B cell (primary cell): ENCODE results near the gene NR4A2. TPM values are rescaled to one million over a fixed set of nuclear protein-coding genes. Genes with fewer than 3 reads are reported as not detected.

Experiments used
- ATAC-seq: fragments of 200-7000 bp; cut with Tn5 transposase; one replicate; pipeline ENCODE4 v1.10.0; 2021; ENCODE audit warnings: low read depth, mild to moderate bottlenecking, moderate number of reproducible peaks, moderate library complexity
- CTCF ChIA-PET: fragments of 350-600 bp; sonication (Branson Sonifier 250); formaldehyde crosslinking; loops from one replicate; lab custom pipeline; 2021; ENCODE audit warnings: antibody characterized with exemption, inconsistent platforms; lab: Charles Lee
- POLR2A ChIA-PET: fragments of 350-600 bp; sonication (Branson Sonifier 250); formaldehyde crosslinking; loops from one replicate; lab custom pipeline; 2021; ENCODE audit warnings: antibody characterized with exemption; lab: Charles Lee
- DNase-seq: peaks from one replicate; pipeline ENCODE4 v3.0.0; 2013
- H2AFZ ChIP-seq: 2 replicates; pipeline ENCODE4 v1.6.1; 2012; ENCODE audit warnings: mild to moderate bottlenecking, low read depth, low read length; ENCODE audit not compliant: insufficient read depth, poor library complexity, severe bottlenecking
- H3K27ac ChIP-seq, 2 donors: 1 replicate in 1 of 2; 2 replicates in 1 of 2; pipeline ENCODE4 v1.5.1; 2012 to 2013; ENCODE audit warnings: low read length in 2 of 2, mild to moderate bottlenecking in 2 of 2, moderate library complexity in 1 of 2
- H3K27me3 ChIP-seq, 4 experiments: fragments of 200-600 bp in 1 of 4; sonication (generic) in 1 of 4; replicated peaks in 1 of 4; 1 replicate in 2 of 4; 2 replicates in 2 of 4; pipeline versions ENCODE4 v1.6.1 to v1.7.0; 2013 to 2016; ENCODE audit warnings: low read length in 3 of 4, mild to moderate bottlenecking in 2 of 4, mixed read lengths in 1 of 4, moderate library complexity in 1 of 4; ENCODE audit not compliant: insufficient read depth in 4 of 4, control insufficient read depth in 3 of 4; ENCODE audit errors: control extremely low read depth in 1 of 4
- H3K36me3 ChIP-seq, 2 experiments: replicated peaks in 1 of 2; 1 replicate in 1 of 2; 2 replicates in 1 of 2; pipeline versions ENCODE4 v1.6.1 to v1.7.1; 2013; ENCODE audit warnings: low read length in 1 of 2; ENCODE audit not compliant: insufficient read depth in 2 of 2, control insufficient read depth in 1 of 2; ENCODE audit errors: control extremely low read depth in 1 of 2, extremely low read depth in 1 of 2
- H3K4me1 ChIP-seq, 2 donors: fragments of 200-600 bp in 1 of 2; sonication (generic) in 1 of 2; 1 replicate in 1 of 2; 2 replicates in 1 of 2; pipeline versions ENCODE4 v1.5.1 to v1.6.1; 2013 to 2017; ENCODE audit warnings: low read length in 2 of 2; ENCODE audit not compliant: control insufficient read depth in 2 of 2, insufficient read depth in 2 of 2
- H3K4me2 ChIP-seq: replicated peaks from 2 replicates; pipeline ENCODE3; 2012; ENCODE audit warnings: mild to moderate bottlenecking, low read depth, low read length; ENCODE audit not compliant: poor library complexity, severe bottlenecking
- H3K4me3 ChIP-seq, 5 experiments: fragments of 200-600 bp in 1 of 5; sonication (generic) in 1 of 5; 1 replicate in 3 of 5; 2 replicates in 2 of 5; pipeline versions ENCODE4 v1.5.1 to v1.7.0; 2011 to 2016; ENCODE audit warnings: low read length in 4 of 5, mild to moderate bottlenecking in 4 of 5, low read depth in 2 of 5, control low read depth in 1 of 5, moderate library complexity in 1 of 5; ENCODE audit not compliant: insufficient read depth in 1 of 5; ENCODE audit errors: control extremely low read depth in 1 of 5, extremely low read depth in 1 of 5
- H3K79me2 ChIP-seq: fragments of 200-600 bp; sonication (generic); one replicate; pipeline ENCODE4 v1.6.0; 2016; ENCODE audit warnings: low read length; ENCODE audit not compliant: control insufficient read depth, insufficient read depth
- H3K9ac ChIP-seq: fragments of 200-600 bp; sonication (generic); 2 replicates; pipeline ENCODE4 v1.6.1; 2017; ENCODE audit warnings: mild to moderate bottlenecking, low read length, moderate library complexity
- H3K9me3 ChIP-seq, 3 donors: one replicate each; pipeline versions ENCODE4 v1.6.1 to v1.7.1; 2013; ENCODE audit warnings: low read length in 2 of 3; ENCODE audit not compliant: control insufficient read depth in 2 of 3, insufficient read depth in 1 of 3; ENCODE audit errors: control extremely low read depth in 1 of 3
- H4K20me1 ChIP-seq: 2 replicates; pipeline ENCODE4 v1.6.0; 2012; ENCODE audit warnings: mild to moderate bottlenecking, low read length; ENCODE audit not compliant: insufficient read depth, control insufficient read depth, poor library complexity, severe bottlenecking
- H3K27ac Mint-ChIP-seq: one replicate; pipeline ENCODE4 v1.8.0; 2021; ENCODE audit warnings: mixed read lengths
- H3K27me3 Mint-ChIP-seq: one replicate; pipeline ENCODE4 v1.8.0; 2021; ENCODE audit warnings: mixed read lengths
- H3K4me1 Mint-ChIP-seq: one replicate; pipeline ENCODE4 v1.8.0; 2021; ENCODE audit warnings: mixed read lengths
- H3K4me3 Mint-ChIP-seq: one replicate; pipeline ENCODE4 v1.8.0; 2021; ENCODE audit warnings: mixed read lengths
- H3K9me3 Mint-ChIP-seq: one replicate; pipeline ENCODE4 v1.8.0; 2022; ENCODE audit warnings: mixed read lengths; ENCODE audit not compliant: insufficient read depth
- EZH2 ChIP-seq: IDR thresholded peaks from 2 replicates; pipeline ENCODE4 v1.6.1; 2012; ENCODE audit warnings: borderline replicate concordance, low read depth, mild to moderate bottlenecking, moderate library complexity, low read length; ENCODE audit not compliant: insufficient read depth, poor library complexity, severe bottlenecking
- WGBS: methylation state at CpG from one replicate; pipeline ENCODE4 v1.1.5; 2013; ENCODE audit warnings: missing lambda C conversion rate; ENCODE audit not compliant: insufficient coverage; 5-methylcytosine and 5-hydroxymethylcytosine counted together
- intact Hi-C: fragments of 100-400 bp; cut with micrococcal nuclease; formaldehyde crosslinking; loops from one replicate; pipeline ENCODE4 v1.10.0; 2022
- polyA plus RNA-seq: library from polyadenylated mRNA; depleted of rRNA; stranded (reverse); fragments of >200 nt; gene quantifications from 2 replicates; pipeline ENCODE4 v1.2.3, GENCODE V29; 2012
- total RNA-seq, 2 donors: library from RNA; stranded (reverse); fragments of 120-200 nt in 1 of 2; gene quantifications; 1 replicate in 1 of 2; 2 replicates in 1 of 2; pipeline versions ENCODE4 v1.2.3 to v1.2.4, GENCODE V29; 2013 to 2022
- TF ChIP-seq, protein P1 (sequence below): fragments of 200-600 bp; IDR thresholded peaks from one replicate; pipeline ENCODE4 v1.8.0; 2022; ENCODE audit warnings: antibody characterized with exemption, mild to moderate bottlenecking

NR4A2 gene
- total and polyA plus RNA-seq, 2 donors (not counting 1 experiment from before 2014, with no cell fraction given) = 30.6 to 177 TPM

DNA sequence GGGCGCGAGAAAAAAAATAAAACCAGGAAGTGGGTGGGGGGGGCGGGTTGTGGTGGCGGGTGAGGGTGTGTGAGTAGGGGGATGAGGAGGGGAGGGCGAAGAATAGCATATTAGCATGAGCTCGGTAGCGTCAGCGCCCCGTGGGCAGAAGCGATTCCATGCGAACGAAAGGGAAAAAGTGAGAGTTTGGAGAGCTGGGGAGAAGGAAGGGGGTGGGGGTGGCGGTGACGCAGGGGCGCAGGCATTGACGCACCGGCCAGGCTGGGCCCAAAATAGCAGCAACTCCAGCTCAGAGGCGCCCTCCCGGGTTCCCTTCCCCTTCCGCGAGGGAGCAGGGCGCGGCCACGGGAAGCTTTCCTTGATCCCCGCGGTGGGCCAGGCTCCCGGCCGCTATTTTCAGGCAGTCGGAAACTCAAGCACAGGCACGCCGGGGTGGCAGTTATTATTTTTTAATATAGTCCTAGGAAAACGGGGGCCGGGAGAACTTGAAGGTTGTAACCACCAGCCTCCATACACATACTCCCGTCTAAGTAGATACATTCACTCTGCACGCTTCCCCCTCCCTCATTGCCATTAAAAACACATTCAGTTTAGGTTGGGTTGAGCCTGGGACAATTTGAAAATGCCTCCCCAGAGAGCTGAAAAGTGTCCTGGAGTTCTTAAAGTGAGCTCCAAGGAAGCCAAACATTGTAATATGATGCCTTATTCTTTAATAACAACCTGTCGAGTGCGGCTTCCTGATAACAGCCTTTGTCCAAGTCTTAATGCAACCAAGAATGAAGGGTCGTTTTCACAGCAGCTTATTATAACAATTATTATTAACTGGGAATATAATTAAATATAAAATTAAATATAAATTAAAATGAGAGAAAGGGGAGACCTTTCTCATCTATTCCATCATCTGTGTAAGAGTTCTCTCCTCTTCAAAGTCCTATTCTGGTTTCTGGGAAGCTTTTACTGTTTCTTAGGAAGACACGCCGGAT is 2.3 kb upstream of the NR4A2 start:
- under 1% methylated on average over 20 of the region's 40 CpGs for WGBS
- Histone ChIP-seq H3K27ac (peak overlapping the region; percentile 98 to 99), H3K36me3 (no peaks in the 10 kb centered on the region), H4K20me1 (peaks cover 24% of the 10 kb centered on the region), H3K79me2 (peaks cover 3% of the 10 kb centered on the region), H3K9me3 (peaks cover 0 to 5% (median 5%) of the 10 kb centered on the region in 3 donors), H3K4me3 (peak overlapping the region; percentile 57 to 99 (median 93)), H3K9ac (peak overlapping the region; percentile 93), H3K4me2 (peak overlapping the region; percentile 99), H3K4me1 (peaks cover 23 to 31% of the 10 kb centered on the region in 2 donors), H3K27me3 (peaks cover 2 to 24% (median 18%) of the 10 kb centered on the region in 4 experiments), H2AFZ (peak overlapping the region; percentile 34)
- CTCF ChIA-PET = interaction anchor here (0.8 to 4.9 kb wide), 27 partner anchors 9 to 721 kb away, joined by 3 to 64 read pairs (median 4); partner anchors contain the start of gene GPD2
- peak overlapping the region; percentile 99 for H3K27ac Mint-ChIP-seq
- peak; percentile 25 for ATAC-seq
- peaks cover 42% of the 10 kb centered on the region for H3K4me1 Mint-ChIP-seq
- peaks cover 3% of the 10 kb centered on the region for H3K9me3 Mint-ChIP-seq
- H3K4me3 Mint-ChIP-seq = peak overlapping the region; percentile 95
- intact Hi-C loops = loop anchor here (1.0 to 5.0 kb wide), 3 partner anchors 100 to 1133 kb away; no protein-coding TSS in a partner anchor
- TF ChIP-seq, protein P1, sequence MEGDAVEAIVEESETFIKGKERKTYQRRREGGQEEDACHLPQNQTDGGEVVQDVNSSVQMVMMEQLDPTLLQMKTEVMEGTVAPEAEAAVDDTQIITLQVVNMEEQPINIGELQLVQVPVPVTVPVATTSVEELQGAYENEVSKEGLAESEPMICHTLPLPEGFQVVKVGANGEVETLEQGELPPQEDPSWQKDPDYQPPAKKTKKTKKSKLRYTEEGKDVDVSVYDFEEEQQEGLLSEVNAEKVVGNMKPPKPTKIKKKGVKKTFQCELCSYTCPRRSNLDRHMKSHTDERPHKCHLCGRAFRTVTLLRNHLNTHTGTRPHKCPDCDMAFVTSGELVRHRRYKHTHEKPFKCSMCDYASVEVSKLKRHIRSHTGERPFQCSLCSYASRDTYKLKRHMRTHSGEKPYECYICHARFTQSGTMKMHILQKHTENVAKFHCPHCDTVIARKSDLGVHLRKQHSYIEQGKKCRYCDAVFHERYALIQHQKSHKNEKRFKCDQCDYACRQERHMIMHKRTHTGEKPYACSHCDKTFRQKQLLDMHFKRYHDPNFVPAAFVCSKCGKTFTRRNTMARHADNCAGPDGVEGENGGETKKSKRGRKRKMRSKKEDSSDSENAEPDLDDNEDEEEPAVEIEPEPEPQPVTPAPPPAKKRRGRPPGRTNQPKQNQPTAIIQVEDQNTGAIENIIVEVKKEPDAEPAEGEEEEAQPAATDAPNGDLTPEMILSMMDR = no peak
- no peak for TF ChIP-seq EZH2
- peaks cover 16% of the 10 kb centered on the region for H3K27me3 Mint-ChIP-seq
- POLR2A ChIA-PET = interaction anchor here (0.6 to 3.9 kb wide), 13 partner anchors 8 to 254 kb away, joined by 3 to 20 read pairs (median 5); partner anchors contain the start of gene GPD2
- no peak for DNase-seq
